Stomach (tissue), 9 donors: ENCODE results near the gene ALKAL2. TPM values are rescaled to one million over a fixed set of nuclear protein-coding genes. Genes with fewer than 3 reads are reported as not detected.

Experiments used
- DNase-seq, 2 donors: peaks; one replicate each; pipeline versions ENCODE4 v3.0.0 to v3.0.0-alpha.2; 2013 to 2019
- H3K27ac ChIP-seq, 5 donors: fragments of 200-600 bp in 4 of 5; sonication (generic) in 4 of 5; one replicate each; pipeline ENCODE4 v1.5.1; 2013 to 2019; ENCODE audit warnings: mild to moderate bottlenecking in 1 of 5, moderate library complexity in 1 of 5
- H3K27me3 ChIP-seq, 3 donors: fragments of 200-600 bp; sonication (generic); one replicate each; pipeline ENCODE4 v1.5.1; 2017 to 2019; ENCODE audit warnings: mixed run types in 1 of 3
- H3K36me3 ChIP-seq, 4 donors: fragments of 200-600 bp; sonication (generic); 1 replicate in 3 of 4; 2 replicates in 1 of 4; pipeline ENCODE4 v1.5.1; 2016 to 2019
- H3K4me1 ChIP-seq, 4 donors: fragments of 200-600 bp; sonication (generic); one replicate each; pipeline ENCODE4 v1.5.1; 2016 to 2019
- H3K4me3 ChIP-seq, 4 donors: fragments of 200-600 bp; sonication (generic) in 3 of 4; one replicate each; pipeline ENCODE4 v1.5.1; 2016 to 2019; ENCODE audit warnings: mild to moderate bottlenecking in 1 of 4
- H3K9me3 ChIP-seq, 4 donors: fragments of 200-600 bp; sonication (generic); one replicate each; pipeline ENCODE4 v1.5.1; 2016 to 2019
- EP300 ChIP-seq: sonication (generic); formaldehyde crosslinking; IDR thresholded peaks from one replicate; pipeline ENCODE4 v1.6.1; 2017; ENCODE audit warnings: antibody characterized with exemption
- POLR2A ChIP-seq, 4 donors: fragments of 450-650 bp; IDR thresholded peaks; one replicate each; pipeline ENCODE4 v1.6.1; 2016; ENCODE audit warnings: antibody characterized with exemption in 4 of 4, control low read depth in 2 of 4, mild to moderate bottlenecking in 1 of 4, moderate library complexity in 1 of 4
- POLR2AphosphoS5 ChIP-seq, 3 donors: sonication (generic); formaldehyde crosslinking; IDR thresholded peaks; one replicate each; pipeline ENCODE4 v1.6.1; 2016; ENCODE audit warnings: antibody characterized with exemption in 3 of 3
- WGBS, 5 donors: extraction: QIAGEN DNeasy Blood & Tissue Kit in 3 of 5; methylation state at CpG; one replicate each; pipeline versions ENCODE4 v1.1.5 to v1.1.7; 2013 to 2018; 5-methylcytosine and 5-hydroxymethylcytosine counted together
- intact Hi-C: fragments of 100-400 bp; cut with DNase I; formaldehyde crosslinking; loops from one replicate; pipeline ENCODE4 v1.15.1; 2023; ENCODE audit warnings: low total_unique reads
- polyA plus RNA-seq, 3 donors: library from polyadenylated mRNA; stranded (reverse); fragments of 200-250 nt; gene quantifications; one replicate each; pipeline ENCODE4 v1.2.3, GENCODE V29; 2013
- total RNA-seq, 5 donors: library from RNA; depleted of rRNA; stranded (reverse); fragments of >200 nt; gene quantifications; one replicate each; pipeline versions ENCODE4 v1.1.0 to v1.2.3, GENCODE V29; 2014 to 2016
- TF ChIP-seq, protein P1 (sequence below), 7 experiments: fragments of 450-650 bp in 4 of 7; fragments of 200-600 bp in 3 of 7; sonication (generic) in 3 of 7; IDR thresholded peaks; one replicate each; pipeline ENCODE4 v1.5.1; 2016 to 2019; ENCODE audit warnings: antibody characterized with exemption in 7 of 7, control low read depth in 2 of 7, mild to moderate bottlenecking in 1 of 7
- donor health status: healthy with polysubstance abuse.
- donor health status: Bipolar disorder and iron deficiency.
- donor health status: healthy.

ALKAL2 gene
- total and polyA plus RNA-seq, 8 donors = 0.45 to 29.8 (median 10.5) TPM

DNA sequence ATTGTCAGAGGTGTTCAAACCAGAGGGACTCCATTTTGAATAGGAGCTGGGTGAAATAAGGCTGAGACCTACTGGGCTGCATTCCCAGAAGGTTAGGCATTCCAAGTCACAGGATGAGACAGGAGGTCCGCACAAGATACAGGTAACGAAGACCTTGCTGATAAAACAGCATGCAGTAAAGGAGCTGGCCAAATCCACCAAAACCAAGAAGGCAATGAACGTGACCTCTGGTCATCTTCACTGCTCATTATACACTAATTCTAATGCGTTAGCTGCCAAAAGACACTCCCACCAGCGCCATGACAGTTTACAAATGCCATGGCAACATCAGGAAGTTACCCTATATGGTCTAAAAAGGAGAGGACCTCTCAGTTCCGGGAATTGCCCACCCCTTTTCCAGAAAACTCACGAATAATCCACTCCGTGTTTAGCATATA, 34.7 kb downstream of the ALKAL2 start:
- 85 to 93% (median 90%) methylated on average over 8 of the region's 8 CpGs for WGBS, 5 donors
- Histone ChIP-seq H3K36me3 (peaks cover 0 to 43% (median 36%) of the 10 kb centered on the region in 4 donors), H3K4me1 (no peaks in the 10 kb centered on the region), H3K27me3 (no peaks in the 10 kb centered on the region), H3K4me3 (no peak overlapping the region), H3K27ac (no peak overlapping the region), H3K9me3 (peaks cover 0 to 6% (median 0%) of the 10 kb centered on the region in 4 donors)
- intact Hi-C loops = no loop called here
- no peak for TF ChIP-seq POLR2AphosphoS5 (IDR thresholded peaks at IDR 0.05)
- TF ChIP-seq EP300 = no peak
- TF ChIP-seq POLR2A (IDR thresholded peaks at IDR 0.05) = no peak
- TF ChIP-seq, protein P1, sequence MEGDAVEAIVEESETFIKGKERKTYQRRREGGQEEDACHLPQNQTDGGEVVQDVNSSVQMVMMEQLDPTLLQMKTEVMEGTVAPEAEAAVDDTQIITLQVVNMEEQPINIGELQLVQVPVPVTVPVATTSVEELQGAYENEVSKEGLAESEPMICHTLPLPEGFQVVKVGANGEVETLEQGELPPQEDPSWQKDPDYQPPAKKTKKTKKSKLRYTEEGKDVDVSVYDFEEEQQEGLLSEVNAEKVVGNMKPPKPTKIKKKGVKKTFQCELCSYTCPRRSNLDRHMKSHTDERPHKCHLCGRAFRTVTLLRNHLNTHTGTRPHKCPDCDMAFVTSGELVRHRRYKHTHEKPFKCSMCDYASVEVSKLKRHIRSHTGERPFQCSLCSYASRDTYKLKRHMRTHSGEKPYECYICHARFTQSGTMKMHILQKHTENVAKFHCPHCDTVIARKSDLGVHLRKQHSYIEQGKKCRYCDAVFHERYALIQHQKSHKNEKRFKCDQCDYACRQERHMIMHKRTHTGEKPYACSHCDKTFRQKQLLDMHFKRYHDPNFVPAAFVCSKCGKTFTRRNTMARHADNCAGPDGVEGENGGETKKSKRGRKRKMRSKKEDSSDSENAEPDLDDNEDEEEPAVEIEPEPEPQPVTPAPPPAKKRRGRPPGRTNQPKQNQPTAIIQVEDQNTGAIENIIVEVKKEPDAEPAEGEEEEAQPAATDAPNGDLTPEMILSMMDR (IDR thresholded peaks at IDR 0.05) = no peak
- no peak for DNase-seq

DNA sequence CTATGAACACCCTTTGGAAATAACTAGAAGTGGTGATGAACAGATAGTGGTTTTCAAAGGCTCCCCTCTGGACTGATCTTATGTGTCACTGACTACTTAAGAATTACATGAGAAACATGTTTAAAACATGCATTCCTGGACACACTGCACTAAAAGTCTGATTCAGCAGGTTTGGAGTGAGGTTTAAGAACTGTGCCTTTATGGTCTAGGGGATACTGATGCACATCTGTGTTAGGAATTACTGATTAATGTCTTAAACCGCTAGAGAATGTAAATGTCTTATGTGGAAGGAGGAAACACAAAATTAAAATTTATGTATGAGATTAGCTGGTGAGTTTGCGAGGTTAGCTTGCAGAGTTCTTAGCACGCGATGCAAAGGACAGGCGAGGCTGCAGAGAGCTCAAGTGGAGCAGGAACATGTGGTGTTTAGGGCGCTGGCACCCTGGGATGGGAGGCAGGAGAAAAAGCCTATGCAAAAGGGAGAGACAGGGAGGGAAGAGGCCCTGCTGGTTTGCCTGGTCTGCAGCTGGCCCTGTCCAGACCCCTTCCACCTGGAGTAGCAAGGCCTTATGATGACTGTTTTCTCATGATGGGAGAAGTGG, 35.8 kb downstream of the ALKAL2 start:
- DNase-seq = no peak
- Histone ChIP-seq H3K9me3 (no peaks in the 10 kb centered on the region), H3K27ac (no peak overlapping the region), H3K27me3 (no peaks in the 10 kb centered on the region), H3K4me3 (no peak overlapping the region), H3K4me1 (no peaks in the 10 kb centered on the region), H3K36me3 (peaks cover 0 to 54% (median 41%) of the 10 kb centered on the region in 4 donors)
- TF ChIP-seq, protein P1 (IDR thresholded peaks at IDR 0.05) = no peak
- TF ChIP-seq EP300 = no peak
- no peak for TF ChIP-seq POLR2AphosphoS5 (IDR thresholded peaks at IDR 0.05)
- TF ChIP-seq POLR2A (IDR thresholded peaks at IDR 0.05) = no peak
- 84 to 93% (median 91%) methylated on average over 6 of the region's 6 CpGs for WGBS, 5 donors
- intact Hi-C loops = no loop called here

DNA sequence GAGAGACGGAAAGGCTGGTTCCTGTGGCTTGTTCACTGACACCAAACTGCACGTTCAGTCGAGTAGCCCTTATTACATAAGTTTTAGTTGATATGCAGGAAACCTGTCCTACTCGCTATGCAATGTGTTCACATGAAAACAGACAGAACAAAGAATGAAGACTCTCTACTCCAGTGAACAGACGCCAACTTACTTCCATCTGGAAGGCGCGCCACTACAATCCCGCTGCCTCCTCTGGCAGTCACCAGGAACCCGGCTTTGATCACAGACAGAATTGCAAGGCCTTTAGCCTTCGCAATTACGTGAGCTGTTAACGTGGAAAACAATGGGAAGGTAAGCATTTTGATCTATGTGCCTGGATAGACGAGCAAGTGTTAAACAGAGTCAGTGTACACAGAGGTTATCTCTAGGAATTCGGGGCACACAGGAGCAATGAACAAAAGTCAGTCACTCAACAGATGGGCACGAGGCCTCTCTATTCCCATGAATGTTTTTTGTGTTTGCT, 38.3 kb downstream of the ALKAL2 start:
- TF ChIP-seq, protein P1 (IDR thresholded peaks at IDR 0.05) = no peak
- no peak for TF ChIP-seq POLR2A (IDR thresholded peaks at IDR 0.05)
- no peak for TF ChIP-seq EP300
- no peak for TF ChIP-seq POLR2AphosphoS5 (IDR thresholded peaks at IDR 0.05)

DNA sequence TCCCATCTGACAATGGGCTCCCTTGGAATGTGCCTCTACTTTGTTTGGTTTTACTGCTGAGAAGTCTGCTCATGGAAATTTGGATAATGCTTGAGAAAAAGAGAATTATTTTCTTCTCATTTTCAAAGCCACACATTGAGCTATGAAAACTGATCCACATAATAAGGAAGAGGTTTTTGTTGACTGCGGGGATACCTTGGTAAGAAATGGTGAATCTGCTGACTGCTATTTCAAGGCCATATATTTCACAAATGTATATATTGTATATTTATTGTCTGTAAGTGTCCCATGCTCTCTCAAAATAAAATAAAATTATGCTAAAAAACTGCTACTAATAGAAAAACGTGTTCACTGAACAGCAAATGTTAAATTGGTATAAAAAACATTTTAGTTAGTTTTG, 39.2 kb downstream of the ALKAL2 start:
- TF ChIP-seq, protein P1 (IDR thresholded peaks at IDR 0.05) = no peak
- TF ChIP-seq POLR2AphosphoS5 (IDR thresholded peaks at IDR 0.05) (no peak), POLR2A (IDR thresholded peaks at IDR 0.05) (no peak)
- DNase-seq = no peak
- H3K27ac ChIP-seq = no peak overlapping the region
- H3K36me3 ChIP-seq = peaks cover 9 to 83% (median 71%) of the 10 kb centered on the region in 4 donors
- intact Hi-C loops = no loop called here
- no peaks in the 10 kb centered on the region for H3K9me3 ChIP-seq
- H3K4me3 ChIP-seq = no peak overlapping the region
- H3K4me1 ChIP-seq = no peaks in the 10 kb centered on the region
- no peaks in the 10 kb centered on the region for H3K27me3 ChIP-seq
- WGBS, 5 donors = 81 to 97% (median 89%) methylated on average over 2 of the region's 2 CpGs

More for the DNA sequence above, 38.3 kb downstream of the ALKAL2 start:
- 75 to 85% (median 80%) methylated on average over 15 of the region's 15 CpGs for WGBS, 5 donors
- H3K27me3 ChIP-seq = no peaks in the 10 kb centered on the region
- H3K36me3 ChIP-seq = peaks cover 3 to 74% (median 62%) of the 10 kb centered on the region in 4 donors
- no peak overlapping the region for H3K27ac ChIP-seq
- no peaks in the 10 kb centered on the region for H3K9me3 ChIP-seq
- no peak overlapping the region for H3K4me3 ChIP-seq
- no peak for DNase-seq
- no peaks in the 10 kb centered on the region for H3K4me1 ChIP-seq
- intact Hi-C loops = no loop called here
